Measurements from ENCODE around the gene MAPK4.
"Not testable (repeated sequence)": the region's sequence is repeated elsewhere in the genome, so short reads cannot be mapped to it uniquely, and the experiment has no call there.

The MAPK4 gene

GRCh38 chr18:50694147-50694546, 134.3 kb downstream of the MAPK4 start:
- DNase-seq: no peak

DNA sequence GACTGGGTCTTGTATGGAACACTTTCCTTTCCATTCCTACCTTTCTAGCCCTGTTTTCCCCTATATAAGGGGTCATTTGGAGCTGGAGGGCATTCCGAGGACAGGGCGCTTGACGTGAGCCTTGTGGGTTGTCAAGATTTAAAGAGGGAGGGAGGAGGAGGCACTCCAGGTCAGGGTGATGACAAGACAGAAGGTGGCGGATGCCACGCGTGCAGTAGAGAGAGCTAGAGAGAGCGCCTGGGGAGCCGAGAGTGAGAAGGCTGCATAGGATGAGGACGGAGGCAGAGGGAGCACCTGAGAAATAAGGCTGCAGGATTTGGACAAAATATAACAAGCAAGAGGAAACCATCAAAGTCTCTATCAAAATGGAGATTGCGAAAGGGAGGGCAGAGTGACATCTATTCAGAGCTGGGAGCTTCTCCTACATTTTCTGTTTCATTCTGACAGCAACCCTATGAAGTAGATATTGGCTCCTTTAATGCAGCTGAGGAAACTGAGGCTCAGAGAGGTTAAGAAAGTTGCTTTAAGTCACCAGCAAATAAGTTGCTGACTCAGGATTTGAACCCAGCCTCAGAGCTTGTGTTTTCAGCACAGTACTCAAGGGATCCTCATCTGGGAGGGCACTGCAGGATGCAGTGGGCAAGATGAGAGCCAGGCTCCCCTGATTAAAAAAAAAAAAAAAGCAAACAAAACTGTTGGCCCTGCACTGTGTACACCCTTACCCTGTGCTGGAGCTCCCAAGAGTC, 135.7 kb downstream of the MAPK4 start:
- no peak for DNase-seq

DNA sequence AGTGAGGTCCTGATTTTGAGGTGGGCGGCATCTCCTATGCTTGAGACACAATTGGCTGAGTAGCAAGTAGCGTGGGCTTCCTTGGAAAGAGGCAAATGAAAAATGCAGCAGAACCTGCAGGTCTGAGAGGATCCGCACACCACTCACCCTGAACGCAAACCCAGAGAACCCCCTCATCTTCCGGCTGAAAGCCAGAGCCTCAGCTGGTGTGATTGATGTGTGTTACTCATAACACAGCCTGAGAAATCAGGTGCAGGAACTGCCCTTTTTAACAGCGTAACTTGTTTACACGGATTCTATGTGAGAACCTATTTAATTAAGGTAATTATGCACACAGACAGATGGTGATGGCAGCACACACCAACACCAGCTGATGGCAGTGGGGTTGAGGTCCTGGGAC, 136.5 kb downstream of the MAPK4 start:
- DNase-seq: no peak

DNA sequence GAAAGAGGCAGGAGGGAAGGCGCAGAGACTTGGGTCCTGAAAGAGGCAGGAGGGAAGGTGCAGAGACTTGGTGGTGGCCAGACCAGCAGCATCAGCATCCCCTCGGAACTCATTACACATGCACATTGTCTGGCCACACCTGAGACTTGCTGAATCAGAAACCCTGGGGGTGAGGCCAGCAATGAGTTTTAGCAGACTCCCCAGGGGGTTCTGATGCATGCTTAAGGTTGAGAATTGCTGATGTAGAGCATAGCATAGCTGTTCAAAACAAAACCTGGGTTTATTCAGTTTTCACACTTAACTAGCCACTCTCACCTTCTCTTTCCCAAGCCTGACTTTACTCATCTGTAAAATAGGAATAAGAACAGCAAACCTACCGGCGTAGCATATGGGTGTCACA, 137.0 kb downstream of the MAPK4 start:
- no peak for DNase-seq

DNA sequence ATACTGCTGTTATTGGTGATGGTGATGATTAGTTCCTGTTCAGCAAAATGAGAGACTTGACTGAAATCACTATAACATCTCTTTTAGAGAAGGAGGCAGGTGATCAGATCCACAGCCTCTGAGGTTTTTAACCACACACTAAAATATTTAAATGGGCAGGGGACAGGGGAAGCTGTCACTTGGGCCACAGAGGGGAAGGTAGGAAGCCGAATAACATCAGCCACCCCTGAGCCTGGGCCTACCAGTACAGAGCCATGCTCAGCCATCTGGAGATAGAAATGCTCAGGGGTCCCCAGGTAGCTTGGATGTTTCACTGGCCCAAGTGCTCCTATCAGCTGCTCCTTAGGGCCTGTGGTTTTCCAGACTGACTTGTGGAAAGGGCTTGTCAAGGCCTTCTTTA, 137.6 kb downstream of the MAPK4 start:
- DNase-seq: no peak

GRCh38 chr18:50700245-50701165, 140.6 kb downstream of the MAPK4 start:
- DNase-seq: no peak

DNA sequence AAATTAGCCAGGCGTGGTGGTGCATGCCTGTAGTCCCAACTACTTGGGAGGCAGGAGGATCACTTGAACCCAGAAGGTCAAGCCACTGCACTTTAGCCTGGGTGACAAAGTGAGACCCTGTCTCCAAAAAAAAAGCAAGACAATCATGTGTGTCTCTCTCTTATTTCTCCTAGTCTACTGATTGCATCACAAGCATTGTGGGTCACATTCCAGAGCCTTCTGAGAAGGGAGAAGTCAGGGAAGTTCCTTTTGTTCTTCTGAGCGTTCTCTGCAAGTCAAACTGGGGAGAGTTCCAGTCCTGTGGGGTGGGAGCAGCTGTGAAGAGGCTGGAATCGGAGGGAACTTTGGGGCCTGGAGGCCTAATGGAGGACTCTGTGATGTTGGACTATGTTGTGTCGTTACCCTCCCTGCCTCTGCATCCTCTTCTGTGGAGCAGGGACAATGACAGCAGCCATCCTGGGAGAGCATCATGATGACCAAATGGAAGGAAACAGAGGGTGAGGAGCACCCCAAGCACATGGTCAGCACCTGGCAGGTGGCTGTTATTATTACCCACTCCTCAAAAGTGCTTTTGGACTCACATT, 144.6 kb downstream of the MAPK4 start:
- DNase-seq: no peak

DNA sequence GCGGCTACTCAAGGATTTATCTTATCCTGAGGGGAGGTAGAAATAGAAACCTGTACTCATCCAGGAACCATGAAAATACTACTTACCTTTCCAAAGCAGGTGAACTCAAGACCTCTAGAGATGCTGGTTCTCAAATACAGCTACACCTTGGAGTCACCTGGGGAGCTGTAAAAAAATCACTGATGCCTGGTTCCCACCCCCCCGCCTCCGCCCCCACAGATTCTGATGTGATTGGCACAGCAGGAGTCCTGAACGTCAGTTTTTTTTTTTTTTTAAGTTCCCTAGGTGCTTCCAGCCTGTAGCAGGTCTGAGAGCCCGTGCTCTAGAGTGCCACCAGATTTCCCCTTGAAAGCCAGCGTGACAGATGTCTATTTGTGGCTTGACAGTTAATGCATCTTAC, 146.3 kb downstream of the MAPK4 start:
- DNase-seq: no peak

DNA sequence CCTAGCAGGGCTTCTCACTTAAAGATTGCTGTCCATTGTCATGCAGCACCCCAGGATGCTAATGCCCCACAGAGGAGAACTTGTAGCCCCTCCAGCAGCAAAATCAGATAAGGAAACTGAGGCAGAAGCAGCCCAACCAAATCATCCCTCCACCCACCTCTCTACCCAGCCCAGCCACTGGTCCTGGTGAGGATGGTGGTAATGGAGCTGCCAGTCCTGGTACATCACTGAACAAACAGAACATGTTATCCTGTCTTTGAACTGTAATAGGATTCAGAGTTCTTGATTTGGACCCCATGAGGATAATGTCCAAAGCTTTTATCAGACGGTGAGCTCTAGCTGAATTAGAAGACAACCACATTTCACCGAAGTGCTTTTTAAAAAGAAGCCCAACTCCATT, 146.8 kb downstream of the MAPK4 start:
- DNase-seq: peak; percentile 68

DNA sequence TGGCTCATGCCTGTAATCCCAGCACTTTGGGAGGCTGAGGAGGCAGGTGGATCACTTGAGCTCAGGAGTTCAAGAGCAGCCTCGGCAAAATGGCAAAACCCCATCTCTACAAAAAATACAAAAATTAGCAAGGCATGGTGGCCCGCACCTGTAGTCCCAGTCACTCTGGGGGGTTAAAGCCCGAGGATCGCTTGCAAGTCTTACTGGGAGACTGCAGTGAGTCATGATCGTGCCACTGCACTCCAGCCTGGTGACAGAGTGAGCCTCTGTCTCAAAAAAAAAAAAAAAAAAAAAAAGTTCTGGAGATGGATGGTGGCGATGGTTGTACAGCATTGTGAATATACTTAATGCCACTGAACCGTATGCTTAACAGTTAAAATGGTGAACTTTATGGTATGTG, 147.4 kb downstream of the MAPK4 start:
- not testable (repeated sequence) for DNase-seq

DNA sequence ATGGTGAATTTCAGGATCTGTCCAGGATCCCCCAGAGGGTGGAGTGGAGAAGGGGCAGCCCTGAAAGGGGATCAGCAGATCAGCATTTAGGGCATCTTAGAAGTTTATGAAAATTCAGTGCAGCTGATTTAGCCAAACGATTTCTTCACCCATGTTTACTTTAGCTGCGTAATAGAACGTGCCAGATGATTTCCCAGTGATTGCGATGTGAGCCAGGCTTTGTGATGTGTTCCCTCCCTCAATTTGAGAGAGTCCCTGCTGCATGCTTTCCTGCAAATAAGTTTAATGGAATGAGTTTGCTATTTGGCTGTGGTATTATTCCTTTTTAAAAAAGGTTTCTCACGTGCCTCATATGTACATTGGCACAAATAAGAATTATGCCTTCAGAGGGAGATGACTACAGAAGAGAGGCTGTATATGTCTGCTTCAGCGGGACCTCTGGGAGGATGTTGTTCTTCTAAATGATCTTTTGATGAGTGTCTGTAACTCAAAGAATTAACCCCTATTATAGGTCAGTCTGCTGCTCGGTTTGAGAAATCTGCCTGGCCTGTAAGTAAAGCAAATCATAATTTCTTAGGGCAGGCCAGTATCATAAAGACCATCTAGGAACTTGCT, 148.1 kb downstream of the MAPK4 start:
- DNase-seq: peak; percentile 51

DNA sequence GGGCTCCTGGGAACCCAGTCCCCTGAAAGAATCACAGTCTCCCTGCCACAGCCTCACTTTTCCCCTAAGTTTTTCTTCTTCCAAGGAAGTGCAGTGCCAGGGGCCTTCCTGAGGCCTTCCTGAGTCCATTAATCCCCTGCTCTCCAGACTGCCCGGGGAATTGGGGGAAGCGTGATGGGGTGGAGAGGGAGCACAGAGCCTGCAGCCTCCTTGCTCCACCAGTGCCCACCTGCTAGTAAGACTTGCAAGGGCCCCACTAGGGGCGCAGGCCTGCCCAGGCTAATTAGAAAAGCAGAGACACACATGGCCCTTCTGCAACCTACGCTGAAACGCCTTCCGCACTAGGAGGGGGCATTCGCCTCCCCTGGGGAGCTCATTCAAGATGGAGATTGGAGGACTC, 149.3 kb downstream of the MAPK4 start:
- DNase-seq: peak; percentile 51

DNA sequence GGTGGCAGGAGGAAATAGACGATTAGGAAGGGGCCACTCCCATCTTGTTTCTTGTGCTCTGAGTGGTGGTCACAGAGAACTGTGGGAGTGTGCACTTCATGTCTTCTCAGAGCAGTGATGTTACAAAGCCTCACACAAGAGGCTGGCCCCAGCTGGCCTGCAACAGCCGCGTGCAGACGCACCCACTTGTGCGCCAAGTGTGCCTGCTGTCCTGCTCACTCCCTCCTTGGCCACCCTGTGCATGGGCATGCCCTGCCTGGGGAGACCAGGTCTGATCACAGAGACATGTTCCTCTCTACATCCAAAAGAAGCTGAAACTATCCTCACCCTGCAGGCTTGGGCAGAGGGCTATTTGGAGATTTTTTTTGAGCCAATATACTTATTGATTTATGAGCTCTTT, 151.5 kb downstream of the MAPK4 start:
- no peak for DNase-seq

- no peak for DNase-seq
These were observed 156.0 kb downstream of the MAPK4 start for GRCh38 chr18:50715919-50716318.

DNA sequence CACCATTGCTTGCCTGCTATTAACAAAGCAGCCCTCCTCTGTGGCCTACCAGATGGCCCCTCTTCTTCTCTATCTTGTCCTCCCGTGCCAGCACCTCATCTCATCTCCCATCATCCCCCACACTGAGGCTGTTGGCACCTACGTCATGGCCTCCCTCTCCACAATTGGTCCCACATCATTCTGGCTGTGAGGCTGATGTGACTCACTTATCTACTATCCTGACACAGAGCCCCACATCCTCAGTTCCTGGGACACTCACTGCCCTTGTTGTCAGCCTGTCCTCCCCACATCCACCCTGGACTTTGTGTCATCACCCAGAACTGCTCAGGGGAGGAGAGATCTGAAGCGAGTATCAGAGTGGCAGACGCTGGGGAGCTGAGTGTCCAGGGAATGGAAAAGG, 157.0 kb downstream of the MAPK4 start:
- DNase-seq: no peak

DNA sequence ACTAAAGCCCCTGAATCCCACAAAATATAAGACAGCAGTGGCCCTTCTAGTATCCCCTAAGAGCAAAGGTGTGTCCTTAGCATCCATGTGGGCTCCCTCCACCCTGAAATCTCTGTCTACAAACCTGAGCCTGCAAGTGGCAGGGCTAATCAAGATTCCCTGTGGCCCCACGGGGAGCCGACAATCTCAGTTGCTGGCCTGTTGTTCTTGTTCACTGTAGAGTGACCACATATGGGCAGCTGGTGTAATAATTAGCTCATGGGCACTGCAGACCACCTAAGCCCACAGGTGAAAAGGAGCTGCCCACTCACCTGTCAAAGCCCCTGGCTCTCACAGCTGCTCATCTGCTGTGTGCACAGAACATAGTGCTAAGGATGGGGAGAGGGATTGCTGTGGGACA, 157.7 kb downstream of the MAPK4 start:
- no peak for DNase-seq

DNA sequence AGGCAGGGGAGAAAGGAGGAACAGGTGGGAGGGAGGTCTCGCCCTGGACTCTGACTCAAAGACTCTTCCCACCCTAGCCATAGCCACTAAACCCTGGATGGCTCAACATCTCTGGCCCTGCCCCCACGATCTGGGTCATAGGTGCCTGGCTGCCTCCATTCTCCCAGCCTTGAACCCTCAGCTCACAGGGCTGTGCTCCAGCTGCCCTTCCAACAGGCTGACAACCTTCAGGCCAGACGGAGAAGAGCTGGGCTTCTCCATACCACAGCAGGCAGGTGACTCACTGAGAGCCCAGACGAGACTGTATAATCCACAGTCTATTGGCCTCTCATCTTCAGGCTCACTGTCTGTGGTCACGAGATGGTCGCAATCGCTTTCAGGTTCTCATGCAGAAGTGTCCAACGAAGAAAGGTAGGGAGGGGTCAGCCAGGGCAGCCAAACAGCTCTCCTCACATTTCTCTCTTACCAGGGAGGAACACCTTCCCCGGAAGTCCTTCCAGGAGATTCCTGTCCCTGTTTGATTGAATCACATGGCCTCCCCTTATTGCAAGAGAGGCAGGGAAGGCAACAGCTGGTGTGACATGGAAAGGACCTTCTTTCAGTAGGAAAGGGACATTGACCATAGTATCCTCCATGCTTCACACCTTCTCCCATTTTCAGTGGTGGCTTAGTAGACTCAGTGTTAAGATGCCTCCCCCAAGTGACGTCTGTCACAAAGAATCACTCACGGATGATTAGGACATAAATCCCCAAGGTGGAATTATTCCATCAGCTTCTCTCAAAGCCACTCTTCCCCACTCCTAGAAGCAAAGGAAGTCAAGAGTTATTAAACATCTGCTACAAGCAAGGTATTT, 159.8 kb downstream of the MAPK4 start:
- DNase-seq: peak; percentile 86

GRCh38 chr18:50720325-50720674, 160.4 kb downstream of the MAPK4 start:
- DNase-seq: no peak

DNA sequence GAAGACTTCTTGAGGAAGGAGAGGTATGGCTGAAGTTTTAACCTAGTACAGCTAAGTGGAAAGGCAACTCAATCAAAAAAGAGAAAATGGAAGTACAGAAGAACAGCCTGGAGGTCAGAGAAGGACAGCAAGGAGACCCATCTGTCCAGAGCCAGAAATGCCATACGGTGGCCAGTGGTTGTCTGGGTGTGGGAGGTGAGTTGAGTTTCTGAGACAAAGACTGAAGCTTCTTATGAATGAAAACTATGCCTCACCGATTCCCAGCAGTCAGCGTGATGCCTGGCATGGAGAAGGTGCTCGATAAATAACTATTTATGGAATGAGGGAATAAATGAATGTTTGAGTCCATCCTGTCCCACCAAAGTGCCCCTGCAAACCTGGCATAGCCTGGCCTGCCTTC, 161.1 kb downstream of the MAPK4 start:
- DNase-seq: no peak

- no peak for DNase-seq
These were observed 161.7 kb downstream of the MAPK4 start for GRCh38 chr18:50721451-50722120.

- no peak for DNase-seq
These were observed 162.4 kb downstream of the MAPK4 start for GRCh38 chr18:50722311-50722710.

GRCh38 chr18:50724751-50725151, 164.9 kb downstream of the MAPK4 start:
- no peak for DNase-seq
